ENCODE results near the gene HTRA2. TPM values are rescaled to one million over a fixed set of nuclear protein-coding genes. Genes with fewer than 3 reads are reported as not detected.

The HTRA2 gene
- total and polyA plus RNA-seq, 9 of the 15 experiments (the other 6 are each of a cell fraction or from before 2014, with no cell fraction given): 54.2 to 71.2 (median 65.8) TPM

DNA sequence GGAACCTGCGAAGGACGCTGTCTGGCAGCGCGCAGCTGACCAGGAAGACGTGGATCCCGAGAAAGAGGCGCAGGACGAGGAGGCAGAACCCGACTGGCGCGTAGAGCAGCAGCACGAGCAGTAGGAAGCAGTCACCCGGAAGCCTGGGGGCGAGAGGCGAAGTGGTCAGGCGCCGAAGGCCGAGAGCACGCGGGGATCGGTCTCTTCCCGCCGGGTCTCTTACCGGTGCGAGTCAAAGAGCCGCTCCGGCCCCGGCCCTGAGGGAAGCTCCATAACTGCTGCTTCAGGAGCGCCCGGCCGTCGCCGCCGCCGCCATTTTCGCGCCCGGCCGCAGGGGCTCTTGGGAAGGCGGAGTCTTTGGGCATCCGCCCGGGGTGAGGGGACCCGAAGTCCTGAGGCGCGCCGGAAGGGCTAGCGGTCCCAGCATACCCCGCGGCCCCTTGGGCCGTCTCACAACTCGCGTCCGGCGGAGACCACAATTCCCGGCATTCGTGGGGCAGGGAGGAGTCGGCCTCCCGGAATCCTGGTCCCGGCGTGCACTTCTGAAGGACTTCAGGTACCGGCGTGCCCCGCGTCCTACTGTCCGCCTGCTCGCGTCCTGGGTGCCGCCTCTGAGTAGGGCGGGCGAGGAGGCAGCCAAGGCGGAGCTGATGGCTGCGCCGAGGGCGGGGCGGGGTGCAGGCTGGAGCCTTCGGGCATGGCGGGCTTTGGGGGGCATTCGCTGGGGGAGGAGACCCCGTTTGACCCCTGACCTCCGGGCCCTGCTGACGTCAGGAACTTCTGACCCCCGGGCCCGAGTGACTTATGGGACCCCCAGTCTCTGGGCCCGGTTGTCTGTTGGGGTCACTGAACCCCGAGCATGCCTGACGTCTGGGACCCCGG is at the start of gene HTRA2, which contains the start of gene AUP1 (continued):
- TF ChIP-seq, protein P1, sequence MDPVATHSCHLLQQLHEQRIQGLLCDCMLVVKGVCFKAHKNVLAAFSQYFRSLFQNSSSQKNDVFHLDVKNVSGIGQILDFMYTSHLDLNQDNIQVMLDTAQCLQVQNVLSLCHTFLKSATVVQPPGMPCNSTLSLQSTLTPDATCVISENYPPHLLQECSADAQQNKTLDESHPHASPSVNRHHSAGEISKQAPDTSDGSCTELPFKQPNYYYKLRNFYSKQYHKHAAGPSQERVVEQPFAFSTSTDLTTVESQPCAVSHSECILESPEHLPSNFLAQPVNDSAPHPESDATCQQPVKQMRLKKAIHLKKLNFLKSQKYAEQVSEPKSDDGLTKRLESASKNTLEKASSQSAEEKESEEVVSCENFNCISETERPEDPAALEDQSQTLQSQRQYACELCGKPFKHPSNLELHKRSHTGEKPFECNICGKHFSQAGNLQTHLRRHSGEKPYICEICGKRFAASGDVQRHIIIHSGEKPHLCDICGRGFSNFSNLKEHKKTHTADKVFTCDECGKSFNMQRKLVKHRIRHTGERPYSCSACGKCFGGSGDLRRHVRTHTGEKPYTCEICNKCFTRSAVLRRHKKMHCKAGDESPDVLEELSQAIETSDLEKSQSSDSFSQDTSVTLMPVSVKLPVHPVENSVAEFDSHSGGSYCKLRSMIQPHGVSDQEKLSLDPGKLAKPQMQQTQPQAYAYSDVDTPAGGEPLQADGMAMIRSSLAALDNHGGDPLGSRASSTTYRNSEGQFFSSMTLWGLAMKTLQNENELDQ (CRISPR knock-in tag; IDR thresholded peaks at IDR 0.05; ENCODE audit: borderline replicate concordance): no peak
- no peak for TF ChIP-seq MCM3 (IDR thresholded peaks at IDR 0.05)
- 0 out of 2 replicates have a peak, but pooled peaks have one; percentile 21 for TF ChIP-seq RUNX1 (IDR thresholded peaks at IDR 0.05; ENCODE audit: low read depth)
- TF ChIP-seq, protein P2, sequence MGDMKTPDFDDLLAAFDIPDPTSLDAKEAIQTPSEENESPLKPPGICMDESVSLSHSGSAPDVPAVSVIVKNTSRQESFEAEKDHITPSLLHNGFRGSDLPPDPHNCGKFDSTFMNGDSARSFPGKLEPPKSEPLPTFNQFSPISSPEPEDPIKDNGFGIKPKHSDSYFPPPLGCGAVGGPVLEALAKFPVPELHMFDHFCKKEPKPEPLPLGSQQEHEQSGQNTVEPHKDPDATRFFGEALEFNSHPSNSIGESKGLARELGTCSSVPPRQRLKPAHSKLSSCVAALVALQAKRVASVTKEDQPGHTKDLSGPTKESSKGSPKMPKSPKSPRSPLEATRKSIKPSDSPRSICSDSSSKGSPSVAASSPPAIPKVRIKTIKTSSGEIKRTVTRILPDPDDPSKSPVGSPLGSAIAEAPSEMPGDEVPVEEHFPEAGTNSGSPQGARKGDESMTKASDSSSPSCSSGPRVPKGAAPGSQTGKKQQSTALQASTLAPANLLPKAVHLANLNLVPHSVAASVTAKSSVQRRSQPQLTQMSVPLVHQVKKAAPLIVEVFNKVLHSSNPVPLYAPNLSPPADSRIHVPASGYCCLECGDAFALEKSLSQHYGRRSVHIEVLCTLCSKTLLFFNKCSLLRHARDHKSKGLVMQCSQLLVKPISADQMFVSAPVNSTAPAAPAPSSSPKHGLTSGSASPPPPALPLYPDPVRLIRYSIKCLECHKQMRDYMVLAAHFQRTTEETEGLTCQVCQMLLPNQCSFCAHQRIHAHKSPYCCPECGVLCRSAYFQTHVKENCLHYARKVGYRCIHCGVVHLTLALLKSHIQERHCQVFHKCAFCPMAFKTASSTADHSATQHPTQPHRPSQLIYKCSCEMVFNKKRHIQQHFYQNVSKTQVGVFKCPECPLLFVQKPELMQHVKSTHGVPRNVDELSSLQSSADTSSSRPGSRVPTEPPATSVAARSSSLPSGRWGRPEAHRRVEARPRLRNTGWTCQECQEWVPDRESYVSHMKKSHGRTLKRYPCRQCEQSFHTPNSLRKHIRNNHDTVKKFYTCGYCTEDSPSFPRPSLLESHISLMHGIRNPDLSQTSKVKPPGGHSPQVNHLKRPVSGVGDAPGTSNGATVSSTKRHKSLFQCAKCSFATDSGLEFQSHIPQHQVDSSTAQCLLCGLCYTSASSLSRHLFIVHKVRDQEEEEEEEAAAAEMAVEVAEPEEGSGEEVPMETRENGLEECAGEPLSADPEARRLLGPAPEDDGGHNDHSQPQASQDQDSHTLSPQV (IDR thresholded peaks at IDR 0.05): peak; percentile 47
- TF ChIP-seq, protein P3, sequence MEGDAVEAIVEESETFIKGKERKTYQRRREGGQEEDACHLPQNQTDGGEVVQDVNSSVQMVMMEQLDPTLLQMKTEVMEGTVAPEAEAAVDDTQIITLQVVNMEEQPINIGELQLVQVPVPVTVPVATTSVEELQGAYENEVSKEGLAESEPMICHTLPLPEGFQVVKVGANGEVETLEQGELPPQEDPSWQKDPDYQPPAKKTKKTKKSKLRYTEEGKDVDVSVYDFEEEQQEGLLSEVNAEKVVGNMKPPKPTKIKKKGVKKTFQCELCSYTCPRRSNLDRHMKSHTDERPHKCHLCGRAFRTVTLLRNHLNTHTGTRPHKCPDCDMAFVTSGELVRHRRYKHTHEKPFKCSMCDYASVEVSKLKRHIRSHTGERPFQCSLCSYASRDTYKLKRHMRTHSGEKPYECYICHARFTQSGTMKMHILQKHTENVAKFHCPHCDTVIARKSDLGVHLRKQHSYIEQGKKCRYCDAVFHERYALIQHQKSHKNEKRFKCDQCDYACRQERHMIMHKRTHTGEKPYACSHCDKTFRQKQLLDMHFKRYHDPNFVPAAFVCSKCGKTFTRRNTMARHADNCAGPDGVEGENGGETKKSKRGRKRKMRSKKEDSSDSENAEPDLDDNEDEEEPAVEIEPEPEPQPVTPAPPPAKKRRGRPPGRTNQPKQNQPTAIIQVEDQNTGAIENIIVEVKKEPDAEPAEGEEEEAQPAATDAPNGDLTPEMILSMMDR (IDR thresholded peaks at IDR 0.05 in 2 of 3, conservative IDR thresholded peaks at IDR 0.05 in 1 of 3; ENCODE audit: insufficient read depth in 2 of 3, low read depth in 1 of 3, low read length in 3 of 3): no peak
- TF ChIP-seq TEAD1 (CRISPR knock-in tag; IDR thresholded peaks at IDR 0.05): peak; percentile 9 to 59; a peak in 3 of 4 replicates
- TF ChIP-seq ZNF778 (CRISPR knock-in tag; IDR thresholded peaks at IDR 0.05): no peak
- peak; percentile 83 for TF ChIP-seq ETV5 (CRISPR knock-in tag; IDR thresholded peaks at IDR 0.05; ENCODE audit: low read depth)
- TF ChIP-seq KDM1A (IDR thresholded peaks at IDR 0.05): no peak
- no peak; the same call in 1 of the 2 replicates for TF ChIP-seq SRSF1 (IDR thresholded peaks at IDR 0.05; ENCODE audit: low read depth, low read length)
- TF ChIP-seq ZBTB7A (IDR thresholded peaks at IDR 0.05; ENCODE audit: borderline replicate concordance, control insufficient read depth, low read depth, low read length): peak; percentile 99
- TF ChIP-seq XRCC5 (IDR thresholded peaks at IDR 0.05; ENCODE audit: low read depth, low read length): peak; percentile 91
- TF ChIP-seq, protein P4, sequence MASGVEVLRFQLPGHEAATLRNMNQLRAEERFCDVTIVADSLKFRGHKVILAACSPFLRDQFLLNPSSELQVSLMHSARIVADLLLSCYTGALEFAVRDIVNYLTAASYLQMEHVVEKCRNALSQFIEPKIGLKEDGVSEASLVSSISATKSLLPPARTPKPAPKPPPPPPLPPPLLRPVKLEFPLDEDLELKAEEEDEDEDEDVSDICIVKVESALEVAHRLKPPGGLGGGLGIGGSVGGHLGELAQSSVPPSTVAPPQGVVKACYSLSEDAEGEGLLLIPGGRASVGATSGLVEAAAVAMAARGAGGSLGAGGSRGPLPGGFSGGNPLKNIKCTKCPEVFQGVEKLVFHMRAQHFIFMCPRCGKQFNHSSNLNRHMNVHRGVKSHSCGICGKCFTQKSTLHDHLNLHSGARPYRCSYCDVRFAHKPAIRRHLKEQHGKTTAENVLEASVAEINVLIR (CRISPR knock-in tag; IDR thresholded peaks at IDR 0.05): peak; percentile 49
- no peak for TF ChIP-seq ZNF668 (CRISPR knock-in tag; IDR thresholded peaks at IDR 0.05)
- TF ChIP-seq GTF2F1 (IDR thresholded peaks at IDR 0.05; ENCODE audit: low read depth, low read length): peak; percentile 49; the same call in 1 of the 2 replicates
- TF ChIP-seq, protein P5, sequence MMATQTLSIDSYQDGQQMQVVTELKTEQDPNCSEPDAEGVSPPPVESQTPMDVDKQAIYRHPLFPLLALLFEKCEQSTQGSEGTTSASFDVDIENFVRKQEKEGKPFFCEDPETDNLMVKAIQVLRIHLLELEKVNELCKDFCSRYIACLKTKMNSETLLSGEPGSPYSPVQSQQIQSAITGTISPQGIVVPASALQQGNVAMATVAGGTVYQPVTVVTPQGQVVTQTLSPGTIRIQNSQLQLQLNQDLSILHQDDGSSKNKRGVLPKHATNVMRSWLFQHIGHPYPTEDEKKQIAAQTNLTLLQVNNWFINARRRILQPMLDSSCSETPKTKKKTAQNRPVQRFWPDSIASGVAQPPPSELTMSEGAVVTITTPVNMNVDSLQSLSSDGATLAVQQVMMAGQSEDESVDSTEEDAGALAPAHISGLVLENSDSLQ (IDR thresholded peaks at IDR 0.05): 0 out of 2 replicates have a peak, but pooled peaks have one; percentile 18

Data from K562 (cell line).